GM12874 (cell line): ENCODE results near the gene NAA10.
A peak's percentile ranks its signal among the peaks of the same experiment; 100 is the strongest.

Experiments
- TF ChIP-seq, protein P1 (sequence below): IDR thresholded peaks from 2 replicates; pipeline ENCODE4 v1.5.1; 2011; ENCODE audit warnings: low read depth, mild to moderate bottlenecking, control low read depth, low read length, moderate library complexity; ENCODE audit not compliant: insufficient read depth

NAA10 gene

GRCh38 chrX:153924149-153924861 is 10.5 kb downstream of the NAA10 start:
- TF ChIP-seq, protein P1, sequence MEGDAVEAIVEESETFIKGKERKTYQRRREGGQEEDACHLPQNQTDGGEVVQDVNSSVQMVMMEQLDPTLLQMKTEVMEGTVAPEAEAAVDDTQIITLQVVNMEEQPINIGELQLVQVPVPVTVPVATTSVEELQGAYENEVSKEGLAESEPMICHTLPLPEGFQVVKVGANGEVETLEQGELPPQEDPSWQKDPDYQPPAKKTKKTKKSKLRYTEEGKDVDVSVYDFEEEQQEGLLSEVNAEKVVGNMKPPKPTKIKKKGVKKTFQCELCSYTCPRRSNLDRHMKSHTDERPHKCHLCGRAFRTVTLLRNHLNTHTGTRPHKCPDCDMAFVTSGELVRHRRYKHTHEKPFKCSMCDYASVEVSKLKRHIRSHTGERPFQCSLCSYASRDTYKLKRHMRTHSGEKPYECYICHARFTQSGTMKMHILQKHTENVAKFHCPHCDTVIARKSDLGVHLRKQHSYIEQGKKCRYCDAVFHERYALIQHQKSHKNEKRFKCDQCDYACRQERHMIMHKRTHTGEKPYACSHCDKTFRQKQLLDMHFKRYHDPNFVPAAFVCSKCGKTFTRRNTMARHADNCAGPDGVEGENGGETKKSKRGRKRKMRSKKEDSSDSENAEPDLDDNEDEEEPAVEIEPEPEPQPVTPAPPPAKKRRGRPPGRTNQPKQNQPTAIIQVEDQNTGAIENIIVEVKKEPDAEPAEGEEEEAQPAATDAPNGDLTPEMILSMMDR: peak; percentile 9; the same call in 1 of the 2 replicates

DNA sequence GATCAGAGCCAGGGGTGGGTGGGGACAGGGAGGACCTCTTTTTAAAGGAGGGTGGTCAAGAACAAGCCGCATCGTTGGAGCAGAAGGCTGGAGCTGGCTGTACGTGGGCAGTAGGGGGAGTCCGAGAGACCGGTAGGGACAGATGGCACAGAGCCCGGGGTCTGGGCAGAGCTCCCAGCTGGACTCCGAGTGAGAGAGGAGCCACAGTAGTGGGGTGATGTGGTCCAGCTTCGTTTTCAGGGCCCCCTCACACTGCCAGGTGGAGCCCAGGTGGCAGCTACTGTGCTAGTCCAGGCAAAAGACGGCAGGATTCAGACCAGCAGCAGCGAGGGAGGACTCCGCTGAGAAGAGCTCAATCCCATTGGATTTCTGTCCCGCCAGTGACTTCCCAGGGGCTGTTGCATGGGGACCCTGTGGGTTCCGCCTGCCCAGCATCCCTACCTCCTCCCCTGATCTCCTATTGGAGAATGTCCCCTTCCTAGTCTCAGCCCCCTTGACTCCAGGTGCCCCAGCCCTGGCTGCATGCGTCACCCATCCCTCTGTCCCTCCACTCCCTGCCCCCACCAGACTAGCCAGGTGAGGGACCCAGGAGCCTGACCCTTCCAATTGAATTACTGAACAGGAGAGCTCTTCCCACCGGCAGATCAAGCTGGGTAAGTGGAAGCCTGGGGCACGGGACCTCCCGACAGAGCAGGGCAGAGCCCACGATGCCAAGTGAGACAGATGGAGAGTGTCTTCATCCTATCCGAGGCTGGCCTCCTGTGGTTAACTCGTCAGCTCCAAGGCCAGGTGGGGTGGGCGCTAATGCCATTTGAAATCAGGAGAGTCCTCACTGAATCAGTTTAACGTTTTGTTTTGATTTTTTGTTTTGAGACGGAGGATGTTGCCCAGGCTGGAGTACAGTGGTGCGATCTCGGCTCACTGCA is 11.6 kb downstream of the NAA10 start:
- TF ChIP-seq, protein P1: peak; percentile 60

- TF ChIP-seq, protein P1: no peak
These were observed 13.1 kb downstream of the NAA10 start for GRCh38 chrX:153921511-153922446.

DNA sequence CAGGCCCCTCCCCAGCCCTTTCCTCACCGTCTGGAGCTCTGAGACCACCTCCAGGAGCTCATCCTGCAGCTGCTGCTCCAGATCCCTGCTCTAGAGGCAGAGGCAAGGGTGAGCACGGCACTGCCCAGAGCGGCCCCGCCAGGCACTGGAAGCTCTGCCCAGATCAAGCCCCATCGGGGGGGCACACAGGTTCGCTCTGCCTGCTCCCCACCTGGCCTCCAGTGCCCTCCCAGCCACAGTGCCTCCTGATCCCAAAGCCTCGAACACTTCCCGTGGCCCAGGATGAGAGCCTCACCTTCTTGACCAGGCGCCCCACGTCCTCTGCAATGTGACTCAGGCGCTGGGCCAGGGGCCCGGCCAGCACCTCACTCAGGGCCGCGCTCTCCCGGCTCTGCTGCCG is 13.8 kb downstream of the NAA10 start:
- TF ChIP-seq, protein P1: no peak

GRCh38 chrX:153920546-153920945 is 14.3 kb downstream of the NAA10 start:
- TF ChIP-seq, protein P1: no peak

DNA sequence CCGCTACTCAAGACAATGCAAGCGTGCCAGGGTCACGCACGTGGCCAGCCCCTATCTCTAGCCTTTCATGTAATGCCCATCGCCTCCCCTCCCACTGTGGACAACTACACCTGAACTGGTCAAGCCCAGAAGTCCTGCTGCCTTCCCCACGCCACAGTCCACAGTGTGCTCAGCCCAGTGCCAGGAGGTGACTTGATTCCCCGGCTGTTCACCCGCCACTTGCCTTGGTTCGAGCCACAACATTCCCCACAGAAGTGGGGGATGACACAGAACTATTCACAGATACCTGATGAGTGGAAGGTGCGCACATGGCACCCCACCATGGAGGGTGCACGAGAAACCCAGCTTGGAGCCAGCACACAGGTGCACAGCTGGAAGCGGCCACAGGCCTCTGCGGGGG is 15.6 kb downstream of the NAA10 start:
- TF ChIP-seq, protein P1: no peak

- TF ChIP-seq, protein P1: no peak
These were observed 17.0 kb downstream of the NAA10 start for GRCh38 chrX:153917869-153918268.
